ENCODE measurements around the gene CPNE1.

The CPNE1 gene

GRCh38 chr20:35588397-35588796 is 76.3 kb downstream of the CPNE1 start:
- TF ChIP-seq CTCF (conservative IDR thresholded peaks at IDR 0.05): no peak
- H3K27ac ChIP-seq: no peak overlapping the region

- no peak overlapping the region for H3K27ac ChIP-seq
- no peak for TF ChIP-seq CTCF (conservative IDR thresholded peaks at IDR 0.05)
These were observed 77.3 kb downstream of the CPNE1 start for GRCh38 chr20:35587436-35587835.

- no peak for TF ChIP-seq CTCF (conservative IDR thresholded peaks at IDR 0.05)
- no peak overlapping the region for H3K27ac ChIP-seq
These were observed 77.8 kb downstream of the CPNE1 start for GRCh38 chr20:35586751-35587425.

GRCh38 chr20:35583636-35584560 is 80.8 kb downstream of the CPNE1 start:
- TF ChIP-seq CTCF (conservative IDR thresholded peaks at IDR 0.05): no peak
- no peak overlapping the region for H3K27ac ChIP-seq

GRCh38 chr20:35582741-35583404 is 81.8 kb downstream of the CPNE1 start:
- TF ChIP-seq CTCF (conservative IDR thresholded peaks at IDR 0.05): no peak
- no peak overlapping the region for H3K27ac ChIP-seq

GRCh38 chr20:35582131-35582530 is 82.6 kb downstream of the CPNE1 start:
- no peak overlapping the region for H3K27ac ChIP-seq
- TF ChIP-seq CTCF (conservative IDR thresholded peaks at IDR 0.05): no peak

- TF ChIP-seq CTCF (conservative IDR thresholded peaks at IDR 0.05): no peak
- H3K27ac ChIP-seq: no peak overlapping the region
These were observed 85.5 kb downstream of the CPNE1 start for GRCh38 chr20:35579196-35579595.

Measured in VCaP (cell line).